ENCODE results near the gene SHROOM3.
"Not testable (repeated sequence)": the region's sequence is repeated elsewhere in the genome, so short reads cannot be mapped to it uniquely, and the experiment has no call there.

Gene SHROOM3

DNA sequence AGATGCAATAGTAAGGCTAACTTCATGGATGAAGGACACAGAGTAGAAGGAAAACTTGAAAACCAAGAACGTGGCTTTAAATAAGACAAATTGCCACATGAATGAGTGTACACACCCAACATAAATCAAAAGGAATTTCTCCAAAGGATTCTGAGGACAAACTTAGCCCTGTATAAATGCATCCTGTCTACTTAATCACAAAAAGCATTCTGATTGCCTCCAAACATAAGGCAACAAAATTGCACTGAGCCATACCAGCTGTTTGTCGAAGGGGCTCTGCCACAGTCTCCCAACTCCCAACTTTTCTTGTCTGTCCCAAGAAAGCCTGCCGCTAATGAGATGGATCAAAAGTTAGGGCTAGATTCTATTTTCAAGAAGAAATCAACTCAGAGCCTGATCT lies 268.6 kb downstream of the SHROOM3 start:
- no peak for DNase-seq

DNA sequence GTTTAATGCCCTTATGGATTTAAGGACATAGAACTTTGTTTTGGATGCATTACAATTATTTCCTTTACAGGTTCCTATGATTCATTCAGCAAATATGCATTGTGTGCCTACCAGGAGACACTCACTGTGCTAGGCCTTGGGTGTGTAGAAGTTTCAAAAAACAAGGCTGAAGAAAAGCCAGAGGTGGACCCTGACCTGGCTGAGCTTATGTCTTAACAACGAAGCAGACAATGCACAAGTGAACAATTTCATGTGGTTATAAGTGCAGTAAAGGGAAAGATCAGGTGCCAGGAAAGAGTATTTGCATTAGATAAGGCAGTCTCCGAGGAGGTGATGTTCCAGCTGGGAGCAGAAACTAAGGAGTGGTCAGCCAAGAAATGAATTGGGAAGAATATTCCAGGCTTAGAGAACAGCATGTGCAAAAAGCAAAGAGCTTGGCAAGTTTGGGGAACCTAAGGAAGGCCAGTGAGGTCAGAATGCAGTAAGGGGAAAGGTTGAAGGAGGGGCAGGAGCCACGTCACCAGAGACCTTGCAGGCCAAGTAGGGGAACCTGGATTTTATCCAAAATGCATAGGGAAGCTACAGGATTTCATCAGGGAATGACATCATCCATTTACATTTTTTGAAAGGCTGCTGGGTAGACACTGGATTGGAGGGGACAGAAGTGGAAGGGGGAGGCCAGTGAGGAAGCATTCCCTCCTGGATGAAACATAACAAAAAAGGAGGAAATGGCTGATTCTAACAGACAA lies 269.3 kb downstream of the SHROOM3 start:
- no peak for DNase-seq

DNA sequence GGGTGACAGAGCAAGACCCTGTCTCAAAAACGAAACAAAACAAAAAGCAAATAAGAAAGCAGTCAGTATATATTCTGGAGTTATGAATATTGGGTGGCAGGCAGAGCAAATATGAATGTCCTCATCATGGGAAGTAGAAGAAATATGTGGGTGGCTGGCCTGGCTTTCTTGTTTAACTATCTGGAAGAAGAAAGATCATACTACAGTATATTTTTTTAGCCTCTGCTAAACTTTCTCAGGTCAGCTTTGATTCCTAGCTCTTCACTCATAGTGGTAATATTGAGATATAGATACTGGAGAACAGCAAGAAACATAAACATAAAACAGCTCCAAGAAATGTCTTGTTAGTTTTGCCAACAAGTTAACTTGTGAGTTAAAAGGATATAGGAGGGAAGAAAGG lies 270.4 kb downstream of the SHROOM3 start:
- no peak for DNase-seq

DNA sequence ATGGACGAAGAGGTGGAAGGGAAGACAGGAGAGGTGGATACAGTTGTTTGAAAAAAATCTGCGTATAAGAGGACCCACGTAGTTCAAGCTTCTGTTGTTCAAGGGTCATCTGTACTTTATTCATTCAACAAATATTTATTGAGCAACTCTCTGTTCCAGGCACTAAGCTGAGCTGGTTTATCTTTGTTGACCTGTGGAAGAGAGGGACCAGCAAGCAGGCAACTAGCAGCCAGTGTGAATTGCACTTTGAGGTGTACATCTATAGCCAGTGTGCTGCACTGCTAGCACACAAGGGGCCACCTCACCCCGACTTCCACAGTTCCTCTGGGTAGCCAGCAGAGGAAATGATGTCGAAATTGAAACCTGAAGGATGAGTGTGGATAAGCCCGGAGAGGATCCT lies 271.6 kb downstream of the SHROOM3 start:
- no peak for DNase-seq

DNA sequence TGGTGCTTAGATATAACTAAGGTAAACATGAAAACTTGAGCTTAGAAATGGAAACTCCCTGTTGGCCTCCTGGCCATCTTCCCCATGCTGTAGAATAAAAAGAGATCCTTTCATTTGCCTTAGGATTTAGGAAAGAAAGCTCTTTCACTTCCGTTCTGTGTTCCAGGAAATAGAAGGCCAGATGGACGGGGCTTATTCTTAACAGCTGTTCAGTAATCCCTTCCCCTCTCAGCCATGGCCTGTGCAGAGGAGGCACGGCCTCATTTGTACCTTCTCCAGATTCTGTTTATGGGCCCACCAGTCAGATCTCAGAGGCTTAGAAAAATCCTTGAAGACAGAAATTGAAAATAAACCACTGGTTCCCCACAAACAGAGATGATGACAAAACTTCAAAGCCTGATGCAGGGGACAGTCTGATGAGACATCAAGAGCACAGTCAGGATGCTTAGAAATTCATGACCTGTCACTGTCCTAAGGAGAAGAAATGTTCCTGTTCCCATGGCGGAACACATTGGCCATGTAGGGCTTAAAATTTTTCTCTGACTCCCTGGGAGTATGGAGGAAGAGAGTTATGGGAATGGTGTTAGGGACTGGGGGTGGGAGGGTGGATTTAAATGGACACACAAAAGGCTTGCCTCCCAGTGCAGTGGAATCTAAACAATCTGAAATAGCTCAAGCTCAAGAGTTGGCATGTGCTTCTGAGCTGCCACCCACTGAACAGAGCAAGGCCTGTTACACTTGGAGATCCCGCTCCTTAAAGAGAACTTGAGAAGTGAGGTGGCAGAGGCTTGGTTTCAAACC lies 274.1 kb downstream of the SHROOM3 start:
- no peak for DNase-seq

DNA sequence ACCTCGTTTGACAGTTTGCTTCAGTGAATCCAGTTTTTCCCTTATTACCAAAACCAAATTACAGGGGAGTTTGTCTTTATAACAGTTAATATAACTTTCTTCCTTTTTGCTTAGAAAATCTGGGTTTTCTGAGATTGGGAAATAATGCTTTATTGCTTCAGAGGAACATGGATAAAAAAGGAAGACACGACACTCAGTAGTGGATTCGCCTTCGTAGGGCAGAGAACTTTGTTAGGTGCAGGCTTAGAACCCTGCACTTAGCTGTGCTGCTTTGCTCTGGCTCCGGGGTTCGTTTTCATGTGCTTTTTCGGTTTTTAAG lies 274.7 kb downstream of the SHROOM3 start:
- DNase-seq: no peak

DNA sequence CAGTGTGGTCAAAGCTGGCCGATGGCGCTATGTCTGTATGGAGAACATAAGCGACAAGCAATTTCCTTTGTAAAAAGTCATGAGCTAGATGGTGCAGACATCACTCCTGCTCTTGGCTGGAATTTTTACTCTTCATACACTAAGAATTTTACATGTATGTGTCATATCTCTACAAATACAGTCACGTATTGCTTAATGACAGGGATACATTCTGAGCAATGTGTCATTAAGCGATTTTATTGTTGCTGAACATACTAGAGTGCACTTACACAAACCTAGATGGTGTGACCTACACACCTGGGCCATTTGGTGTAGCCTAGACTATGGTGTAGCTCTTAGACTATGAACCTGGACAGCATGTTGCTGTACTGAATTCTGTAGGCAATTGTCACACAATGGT lies 277.5 kb downstream of the SHROOM3 start:
- no peak for DNase-seq

DNA sequence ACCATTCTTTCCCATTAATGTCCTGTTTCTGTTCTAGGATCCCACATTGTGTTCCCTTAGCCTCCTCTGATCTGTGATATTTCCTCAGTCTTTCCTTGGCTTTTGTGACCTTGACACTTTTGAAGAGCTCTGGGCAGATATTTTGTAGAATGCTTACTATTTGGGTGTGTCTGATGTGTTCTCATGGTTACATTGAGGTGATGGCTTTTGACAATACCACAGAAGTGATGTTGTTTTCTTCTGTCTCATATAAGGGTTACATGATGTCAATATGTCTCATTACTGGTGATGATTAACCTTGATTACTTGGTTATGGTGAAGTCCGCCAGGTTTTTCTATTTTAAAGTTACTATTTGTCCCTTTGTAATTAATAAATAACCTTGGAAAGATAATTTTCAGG lies 279.2 kb downstream of the SHROOM3 start:
- DNase-seq: no peak

DNA sequence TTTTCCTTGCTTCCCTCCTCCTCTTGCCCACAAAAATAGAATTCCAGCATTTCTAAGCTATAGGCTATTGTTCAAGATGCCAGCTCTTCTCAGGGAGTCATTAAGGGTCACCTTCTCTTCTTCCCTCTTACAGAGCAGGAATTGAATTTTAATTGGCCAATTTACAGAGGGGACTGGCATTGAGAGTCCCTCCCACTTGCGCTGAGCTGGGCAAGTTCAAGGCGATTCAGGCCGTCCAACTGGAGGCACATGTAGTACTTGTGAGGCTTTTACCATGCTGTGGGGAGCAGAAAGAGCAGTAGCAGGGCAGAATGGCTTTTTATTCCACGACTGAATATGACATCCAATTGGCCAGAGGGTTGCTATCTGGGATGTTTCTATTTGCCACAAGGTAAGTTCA lies 281.0 kb downstream of the SHROOM3 start:
- no peak for DNase-seq

DNA sequence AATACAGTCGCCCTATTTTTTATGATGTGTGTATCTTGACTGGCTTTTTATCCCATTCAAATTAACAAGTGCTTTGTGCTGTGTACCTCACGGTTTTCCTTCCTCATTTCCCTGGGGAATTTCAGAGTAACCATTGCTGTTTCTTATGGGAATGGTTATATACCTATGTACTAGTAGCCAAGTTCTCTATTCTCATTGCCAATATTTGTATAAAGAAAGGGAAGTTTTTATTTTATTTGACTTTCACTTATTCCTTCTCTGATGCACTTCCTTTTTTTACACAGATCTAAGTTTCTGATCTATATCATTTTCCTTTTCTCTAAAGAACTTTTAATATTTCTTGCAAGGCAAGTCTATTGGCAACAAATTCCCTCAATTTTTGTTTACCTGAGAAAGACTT lies 281.6 kb downstream of the SHROOM3 start:
- DNase-seq: no peak

DNA sequence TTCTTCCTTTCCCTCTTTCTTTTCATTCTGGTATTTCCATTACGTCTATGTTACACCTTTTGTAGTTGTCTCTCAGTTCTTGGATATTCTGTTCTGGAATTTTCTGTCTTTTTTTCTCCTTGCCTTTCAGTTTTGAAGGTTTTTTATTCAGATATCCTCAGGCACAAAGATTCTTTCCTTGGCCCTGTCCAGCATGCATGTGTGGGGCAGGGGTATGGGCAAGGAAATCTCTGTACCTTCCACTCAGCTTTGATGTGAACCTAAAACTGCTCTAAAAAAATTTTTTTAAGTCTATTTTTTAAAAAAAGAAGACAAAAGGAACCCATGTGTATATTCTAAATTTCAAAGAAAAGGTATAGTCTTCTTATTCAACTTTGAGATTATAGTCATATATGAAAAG lies 282.4 kb downstream of the SHROOM3 start:
- DNase-seq: no peak

DNA sequence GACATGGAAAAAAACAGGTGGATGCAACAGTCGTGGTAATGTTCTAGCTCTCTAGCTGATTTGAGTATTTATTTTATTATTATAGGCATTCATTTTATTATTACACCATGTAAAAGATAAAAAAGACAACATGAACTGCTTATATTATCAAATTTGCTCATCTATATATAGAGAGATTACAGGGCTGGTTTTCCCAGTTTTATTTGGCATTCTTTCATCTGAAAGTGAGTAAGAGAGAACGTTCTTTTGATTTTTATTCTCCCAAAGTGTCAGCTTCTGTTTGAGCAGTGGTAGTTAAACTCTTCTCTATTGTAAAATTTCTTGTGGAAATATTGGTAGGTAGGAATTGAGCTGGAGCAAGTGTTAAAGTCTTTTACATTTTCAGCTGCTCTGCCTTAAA lies 283.0 kb downstream of the SHROOM3 start:
- no peak for DNase-seq

DNA sequence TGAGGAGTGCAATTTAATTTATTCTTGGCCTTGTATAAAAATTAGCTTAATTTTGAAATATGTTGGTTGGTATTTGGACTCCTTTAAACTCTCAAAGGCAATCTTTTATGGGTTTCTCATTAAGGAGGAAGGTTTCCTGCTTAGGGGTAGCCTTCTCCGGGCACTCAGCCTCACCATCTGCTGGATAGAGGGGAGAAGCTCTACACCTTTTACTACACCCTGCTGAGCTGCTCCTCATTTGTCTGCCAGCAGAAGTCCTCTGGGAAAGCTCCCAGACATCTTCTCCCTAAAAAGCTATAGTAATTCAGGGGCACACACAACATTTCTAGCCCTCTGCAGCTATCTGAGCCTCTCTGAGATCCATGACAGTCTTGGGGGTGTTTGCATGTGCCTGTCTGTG lies 283.8 kb downstream of the SHROOM3 start:
- DNase-seq: no peak

DNA sequence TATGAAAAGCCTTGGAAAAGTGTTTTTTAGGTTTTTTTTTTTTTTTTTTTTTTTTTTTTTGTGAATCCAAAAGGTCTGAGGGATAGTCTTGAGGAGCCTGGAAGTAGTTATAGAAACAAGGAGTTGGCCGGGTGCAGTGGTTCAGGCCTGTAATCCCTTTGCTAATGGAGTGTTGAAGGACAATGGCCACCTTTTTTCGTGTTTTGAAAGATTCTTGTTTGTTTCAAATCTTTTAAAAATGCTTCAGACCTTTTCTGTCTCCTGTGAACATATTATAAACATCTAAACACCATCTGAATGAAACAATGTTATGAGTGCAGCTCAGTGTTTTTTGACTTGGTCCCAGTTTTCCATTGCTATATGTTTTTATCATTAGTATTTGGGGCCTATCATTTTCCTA lies 285.1 kb downstream of the SHROOM3 start:
- DNase-seq: no peak

DNA sequence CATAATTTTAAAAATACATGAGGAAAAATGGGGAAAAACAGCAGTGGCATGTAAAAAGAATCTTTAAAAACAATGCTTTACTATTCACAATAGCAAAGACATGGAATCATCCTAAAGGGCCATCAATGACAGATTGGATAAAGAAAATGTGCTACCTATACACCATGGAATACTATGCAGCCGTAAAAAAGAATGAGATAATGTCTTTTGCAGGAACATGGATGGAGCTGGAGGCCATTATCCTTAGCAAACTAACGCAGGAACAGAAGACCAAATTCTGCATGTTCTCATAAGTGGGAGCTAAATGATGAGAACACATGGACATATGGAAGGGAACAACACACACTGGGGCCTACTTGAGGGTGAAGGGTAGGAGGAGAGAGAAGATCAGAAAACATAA lies 287.1 kb downstream of the SHROOM3 start:
- DNase-seq: not testable (repeated sequence)

DNA sequence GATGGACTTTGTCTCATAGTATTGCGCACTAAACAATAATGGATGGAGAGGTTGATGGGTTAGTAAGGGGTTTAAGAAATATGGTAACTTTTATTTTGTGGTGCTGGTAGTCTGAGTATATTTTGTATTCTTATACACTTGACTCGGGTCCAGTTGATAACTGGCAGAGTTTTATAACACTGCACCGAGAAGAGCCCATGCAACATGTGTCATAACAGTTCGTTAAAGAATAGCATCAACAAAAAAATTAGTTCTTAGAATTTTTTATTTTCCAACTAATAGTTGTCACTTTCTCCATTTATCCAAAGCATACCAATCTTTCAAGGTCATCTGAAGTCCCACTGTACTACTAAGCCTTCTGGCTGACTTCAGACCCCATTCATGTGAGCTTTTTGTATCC lies 287.8 kb downstream of the SHROOM3 start:
- no peak for DNase-seq

DNA sequence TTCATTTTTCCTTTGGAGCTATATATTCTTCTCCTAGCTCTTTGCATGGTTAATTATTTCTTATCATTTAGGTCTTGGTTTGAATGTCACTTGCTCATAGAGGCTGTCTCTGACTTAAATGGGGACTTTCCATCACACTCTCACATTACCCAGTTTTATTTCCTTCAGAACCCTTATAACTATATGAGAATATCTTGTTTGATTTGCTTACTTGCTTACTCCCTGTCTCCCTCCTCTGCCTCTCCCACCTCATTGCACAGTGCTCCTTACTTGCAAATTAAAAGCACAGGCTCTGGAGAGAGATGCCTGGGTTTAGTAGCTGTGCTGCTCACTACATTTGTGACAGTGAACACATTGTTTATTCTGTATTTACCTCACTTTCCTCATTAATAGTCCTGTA lies 288.3 kb downstream of the SHROOM3 start:
- DNase-seq: no peak

DNA sequence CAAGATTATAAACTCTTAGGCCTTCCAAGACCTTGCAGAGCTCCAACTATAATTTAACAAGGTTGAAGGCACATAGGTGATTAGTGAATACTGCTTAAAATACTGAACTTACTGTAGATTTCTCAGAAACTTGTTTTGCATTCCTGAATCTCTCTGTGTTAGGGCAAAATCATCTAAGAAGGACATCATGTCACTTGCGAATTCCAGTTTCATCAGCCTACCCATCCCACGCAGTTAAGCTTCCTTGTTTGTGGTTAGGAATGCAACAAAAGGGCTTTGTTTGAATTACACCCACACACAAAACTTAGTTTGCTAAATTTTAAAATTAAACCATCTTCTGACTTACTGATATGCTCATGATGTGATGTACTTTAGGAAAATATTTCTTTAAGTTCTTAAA lies 288.9 kb downstream of the SHROOM3 start:
- DNase-seq: no peak

DNA sequence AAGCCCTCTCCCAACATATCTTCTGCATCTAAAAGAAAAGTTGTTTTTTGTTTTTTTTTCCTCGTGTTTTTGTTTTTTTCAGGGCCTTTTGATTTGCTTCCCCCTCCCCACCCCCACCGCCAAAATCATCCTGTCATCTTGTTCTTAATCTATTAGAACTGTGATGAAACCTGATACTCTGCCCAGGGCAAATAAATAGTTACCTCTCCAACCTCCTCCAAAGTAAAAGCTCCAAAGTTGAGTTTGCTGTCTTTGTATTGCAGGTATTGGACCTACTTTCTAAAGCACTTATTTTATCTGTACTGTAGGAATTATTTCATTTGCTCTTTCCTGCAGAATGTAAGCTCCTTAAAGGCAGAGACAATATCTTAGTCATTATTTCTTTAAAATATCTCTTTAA lies 290.0 kb downstream of the SHROOM3 start:
- no peak for DNase-seq

DNA sequence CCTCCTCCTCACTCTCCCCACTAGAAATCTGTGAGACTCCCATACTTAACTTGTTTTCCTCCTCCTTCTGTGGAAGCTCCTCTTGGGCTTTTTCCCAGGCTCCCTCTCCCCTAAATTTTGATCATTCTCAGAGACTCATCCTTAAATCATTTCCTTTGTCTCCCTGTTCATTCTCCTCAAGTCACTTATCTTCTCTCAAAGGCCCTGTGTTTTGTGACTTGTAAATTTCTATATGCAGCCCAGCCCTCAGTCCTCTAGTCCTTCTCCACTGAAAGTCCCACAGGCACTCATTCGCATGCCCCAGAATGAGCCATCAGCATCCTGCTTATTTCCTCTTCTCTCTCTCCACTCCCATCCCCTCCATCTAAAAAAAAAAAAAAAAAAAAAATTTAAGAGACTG lies 291.1 kb downstream of the SHROOM3 start:
- no peak for DNase-seq

DNA sequence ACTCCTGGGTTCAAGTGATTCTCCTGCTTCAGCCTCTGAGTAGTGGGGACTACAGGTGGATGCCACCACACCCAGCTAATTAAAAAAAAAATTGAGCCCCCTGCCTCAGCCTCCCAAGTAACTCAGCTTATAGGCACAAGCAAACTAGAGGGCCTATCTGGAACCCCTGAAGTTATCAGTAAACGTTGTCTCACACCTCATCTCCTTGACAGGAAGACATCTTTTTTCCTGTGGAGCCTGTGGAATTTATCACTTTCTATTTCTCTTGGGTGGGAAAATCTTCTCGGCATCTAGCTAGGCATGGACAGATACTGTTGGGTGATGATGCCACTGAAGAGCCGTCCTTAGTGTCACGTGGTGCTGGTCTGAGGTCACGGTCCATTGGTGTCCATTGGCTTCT lies 291.6 kb downstream of the SHROOM3 start:
- DNase-seq: no peak

DNA sequence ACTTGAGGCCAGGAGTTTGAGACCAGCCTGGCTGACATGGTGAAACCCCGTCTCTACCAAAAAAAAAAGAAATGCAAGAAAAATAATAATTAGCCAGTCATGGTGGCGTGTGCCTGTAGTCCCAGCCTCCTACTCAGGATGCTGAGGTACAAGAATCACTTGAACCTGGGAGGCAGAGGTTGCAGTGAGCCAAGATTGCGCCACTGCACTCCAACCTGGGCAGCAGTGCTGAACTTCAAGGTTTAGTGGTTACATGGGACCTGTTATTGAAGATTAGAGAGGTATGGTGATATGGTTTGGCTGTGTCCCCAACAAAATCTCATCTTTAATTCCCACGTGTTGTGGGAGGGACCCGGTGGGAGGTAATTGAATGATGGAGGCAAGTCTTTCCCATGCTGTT lies 292.9 kb downstream of the SHROOM3 start:
- DNase-seq: not testable (repeated sequence)

DNA sequence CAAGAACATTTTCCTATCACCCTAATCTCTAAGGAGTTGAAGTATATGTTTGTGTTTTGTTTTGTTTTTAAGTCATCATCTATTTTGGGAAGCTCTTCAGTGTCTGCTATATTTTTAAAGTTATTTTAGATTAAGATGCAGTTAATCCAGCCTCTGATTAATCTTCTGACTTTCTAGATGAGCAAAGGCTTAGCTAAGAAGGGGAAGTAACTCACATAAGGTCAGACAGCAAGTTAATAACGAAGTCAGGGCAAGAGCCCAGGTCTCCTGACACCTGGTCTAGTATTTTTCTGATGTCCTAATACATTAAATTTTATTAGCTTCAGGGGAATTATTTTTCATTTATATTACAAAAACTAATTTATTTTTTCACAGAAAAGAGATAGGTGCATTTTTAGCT lies 294.4 kb downstream of the SHROOM3 start:
- DNase-seq: no peak

DNA sequence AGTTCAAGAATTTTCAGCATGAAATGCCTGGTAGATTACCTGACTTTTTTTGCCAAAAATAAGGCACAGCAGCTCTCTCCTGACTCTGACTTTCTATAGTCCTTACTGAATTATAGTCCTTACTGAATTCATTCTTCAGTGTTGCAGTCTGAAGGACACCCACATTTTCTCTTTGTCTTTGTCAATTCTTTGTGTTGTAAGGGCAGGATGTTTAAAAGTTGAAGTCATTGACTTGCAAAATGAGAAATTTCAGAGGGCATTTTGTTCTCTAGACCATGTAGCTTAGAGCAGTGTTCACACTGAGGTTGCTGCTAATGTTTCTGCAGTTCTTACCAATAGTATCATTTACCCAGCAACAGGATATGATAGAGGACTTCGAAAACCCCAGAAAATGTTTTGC lies 295.0 kb downstream of the SHROOM3 start:
- DNase-seq: no peak

DNA sequence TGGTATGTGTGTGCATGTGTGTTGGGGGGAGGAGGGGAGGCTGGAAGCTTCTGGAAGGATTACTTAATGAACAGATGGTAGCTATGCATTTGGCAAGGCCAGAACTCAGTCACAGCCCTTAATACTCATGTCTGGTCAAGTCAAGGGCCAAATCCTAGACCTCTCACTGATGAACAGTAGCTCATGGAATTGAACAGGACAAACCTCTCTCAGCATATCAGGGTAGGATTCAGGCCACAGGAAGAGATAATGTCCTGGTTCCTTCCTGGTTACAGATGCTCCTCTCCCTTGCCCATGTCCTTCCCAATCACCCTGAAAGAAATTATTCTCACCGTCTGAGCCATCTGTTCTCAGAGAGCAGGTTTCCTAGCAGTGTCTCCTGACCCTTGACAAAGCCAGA lies 297.2 kb downstream of the SHROOM3 start:
- DNase-seq: no peak

Measured in CD4-positive, alpha-beta T cell treated with Interleukin-17A for 1 hour (primary cell).